Erythroblast (primary cell): ENCODE results near the gene KIAA0753.

Experiments used
- GATA1 ChIP-seq: IDR thresholded peaks from 2 replicates; pipeline ENCODE4 v1.6.1; 2011; ENCODE audit warnings: low read depth, mild to moderate bottlenecking, control low read depth, low read length, moderate library complexity
- POLR2A ChIP-seq: IDR thresholded peaks from 2 replicates; pipeline ENCODE4 v1.6.1; 2011; ENCODE audit warnings: mild to moderate bottlenecking, low read length

DNA sequence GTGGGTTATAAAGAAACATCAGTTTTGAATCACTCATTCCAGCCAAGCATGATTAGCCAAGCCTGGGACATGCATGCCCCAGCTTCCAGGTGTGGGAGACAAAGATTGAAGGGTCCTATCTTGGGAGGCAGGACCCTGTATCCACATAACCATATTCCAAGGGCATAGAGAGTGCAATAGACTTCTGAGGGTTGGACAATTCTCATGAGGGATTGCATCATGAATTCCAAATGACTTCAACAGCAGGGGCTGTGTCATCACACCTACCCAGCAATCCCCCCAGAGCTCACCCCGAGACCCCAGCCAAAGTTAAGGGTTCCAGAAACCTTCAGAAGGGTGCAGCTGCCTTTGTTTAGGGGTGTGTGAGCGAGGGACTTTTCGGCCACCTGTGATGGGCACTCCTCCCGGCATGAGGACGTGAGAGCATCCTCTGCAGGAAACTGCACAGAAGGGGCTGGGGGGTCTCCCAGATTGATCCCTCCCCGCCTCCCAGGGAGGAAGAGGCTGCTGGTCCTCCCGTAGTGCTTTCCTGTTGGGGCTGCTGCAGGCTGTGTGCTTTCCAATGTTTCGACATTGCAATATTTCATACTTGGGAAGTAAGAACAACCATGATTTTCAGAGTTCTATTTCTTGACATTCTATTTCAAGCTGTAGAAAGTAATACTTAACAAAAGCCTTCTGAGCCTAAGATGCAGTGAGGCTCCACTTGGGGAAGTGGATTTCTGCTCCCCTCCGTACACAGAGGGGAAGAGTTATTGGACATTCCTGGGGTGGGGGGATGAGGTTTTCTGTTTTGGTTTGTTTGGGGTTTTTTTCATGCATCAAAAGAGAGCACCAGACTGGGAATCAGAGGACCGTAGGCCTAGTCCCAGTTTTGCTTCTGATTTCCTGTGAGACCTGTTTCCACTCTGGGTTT lies 70.9 kb downstream of the KIAA0753 start:
- no peak for TF ChIP-seq POLR2A
- no peak for TF ChIP-seq GATA1
